Endothelial cell (in vitro differentiated cells): Measurements from ENCODE around the gene ITK. TPM values are rescaled to one million over a fixed set of nuclear protein-coding genes. Genes with fewer than 3 reads are reported as not detected.

Experiments used
- DNase-seq: peaks from one replicate; pipeline ENCODE4 v3.0.0; 2021; ENCODE audit warnings: low spot score
- H3K27ac Mint-ChIP-seq: one replicate; pipeline ENCODE4 v1.8.0; 2021; ENCODE audit warnings: mixed read lengths, inconsistent platforms; ENCODE audit not compliant: unreplicated experiment
- H3K27me3 Mint-ChIP-seq: one replicate; pipeline ENCODE4 v1.8.0; 2021; ENCODE audit warnings: mild to moderate bottlenecking, moderate library complexity, mixed read lengths, inconsistent platforms; ENCODE audit not compliant: unreplicated experiment
- H3K36me3 Mint-ChIP-seq: one replicate; pipeline ENCODE4 v1.8.0; 2021; ENCODE audit warnings: mild to moderate bottlenecking, low read depth, mixed read lengths, inconsistent platforms; ENCODE audit not compliant: unreplicated experiment
- H3K4me1 Mint-ChIP-seq: one replicate; pipeline ENCODE4 v1.8.0; 2021; ENCODE audit warnings: mild to moderate bottlenecking, mixed read lengths, inconsistent platforms; ENCODE audit not compliant: unreplicated experiment
- H3K4me3 Mint-ChIP-seq: one replicate; pipeline ENCODE4 v1.8.0; 2021; ENCODE audit warnings: mild to moderate bottlenecking, mixed read lengths, inconsistent platforms; ENCODE audit not compliant: unreplicated experiment
- H3K9me3 Mint-ChIP-seq: one replicate; pipeline ENCODE4 v1.8.0; 2021; ENCODE audit warnings: mixed read lengths, inconsistent platforms; ENCODE audit not compliant: unreplicated experiment
- CTCF ChIP-seq: fragments of 200-600 bp; sonication (generic); IDR thresholded peaks from one replicate; pipeline ENCODE4 v1.5.0; 2021; ENCODE audit warnings: antibody characterized with exemption; ENCODE audit not compliant: unreplicated experiment
- total RNA-seq: library from RNA; stranded (reverse); fragmentation: NEBNext Ultra II Directional; extraction: Animal tissue kit (Norgen Biotek cat#: 25700); gene quantifications from one replicate; pipeline ENCODE4 v1.2.1, GENCODE V29; 2021; ENCODE audit not compliant: unreplicated experiment

ITK gene
- total RNA-seq, 1 donor from 2014 or later = not detected

GRCh38 chr5:157289164-157289819 is 108.7 kb downstream of the ITK start:
- H3K36me3 Mint-ChIP-seq = no peaks in the 10 kb centered on the region
- H3K9me3 Mint-ChIP-seq = no peaks in the 10 kb centered on the region
- no peaks in the 10 kb centered on the region for H3K4me1 Mint-ChIP-seq
- H3K27ac Mint-ChIP-seq = no peak overlapping the region
- TF ChIP-seq CTCF = no peak
- no peak overlapping the region for H3K4me3 Mint-ChIP-seq
- DNase-seq = no peak
- H3K27me3 Mint-ChIP-seq = no peaks in the 10 kb centered on the region

- DNase-seq = no peak
- no peaks in the 10 kb centered on the region for H3K36me3 Mint-ChIP-seq
- no peak overlapping the region for H3K27ac Mint-ChIP-seq
- no peak overlapping the region for H3K4me3 Mint-ChIP-seq
- no peaks in the 10 kb centered on the region for H3K9me3 Mint-ChIP-seq
- H3K27me3 Mint-ChIP-seq = no peaks in the 10 kb centered on the region
- TF ChIP-seq CTCF = no peak
- no peaks in the 10 kb centered on the region for H3K4me1 Mint-ChIP-seq
Observed at GRCh38 chr5:157290156-157290980, 109.7 kb downstream of the ITK start.

- Mint-ChIP-seq H3K27ac (no peak overlapping the region), H3K4me1 (no peaks in the 10 kb centered on the region), H3K27me3 (no peaks in the 10 kb centered on the region), H3K36me3 (no peaks in the 10 kb centered on the region), H3K9me3 (no peaks in the 10 kb centered on the region), H3K4me3 (no peak overlapping the region)
- DNase-seq = no peak
- no peak for TF ChIP-seq CTCF
Observed at GRCh38 chr5:157290981-157291711, 110.5 kb downstream of the ITK start.

- no peak for TF ChIP-seq CTCF
- H3K27me3 Mint-ChIP-seq = no peaks in the 10 kb centered on the region
Observed at GRCh38 chr5:157292599-157292998, 112.0 kb downstream of the ITK start.

More at GRCh38 chr5:157292599-157292998, 112.0 kb downstream of the ITK start:
- peaks cover 4% of the 10 kb centered on the region for H3K36me3 Mint-ChIP-seq
- no peak overlapping the region for H3K4me3 Mint-ChIP-seq
- H3K27ac Mint-ChIP-seq = no peak overlapping the region
- DNase-seq = no peak
- no peaks in the 10 kb centered on the region for H3K9me3 Mint-ChIP-seq
- no peaks in the 10 kb centered on the region for H3K4me1 Mint-ChIP-seq
